Ascending aorta (tissue), 2 donors: ENCODE measurements around the gene KLHDC8B. TPM values are rescaled to one million over a fixed set of nuclear protein-coding genes. Genes with fewer than 3 reads are reported as not detected.
A peak's percentile ranks its signal among the peaks of the same experiment; 100 is the strongest.

Source experiments
- DNase-seq, 2 donors: peaks; one replicate each; pipeline ENCODE4 v3.0.0-alpha.2; 2019; ENCODE audit warnings: low spot score in 2 of 2
- H3K27ac ChIP-seq, 2 donors: fragments of 200-600 bp; sonication (generic); one replicate each; pipeline ENCODE4 v1.5.1; 2016 to 2017; ENCODE audit warnings: mild to moderate bottlenecking in 1 of 2
- H3K27me3 ChIP-seq: fragments of 200-600 bp; sonication (generic); one replicate; pipeline ENCODE4 v1.5.1; 2017
- H3K36me3 ChIP-seq, 2 donors: fragments of 200-600 bp; sonication (generic); one replicate each; pipeline ENCODE4 v1.5.1; 2016
- H3K4me1 ChIP-seq, 2 donors: fragments of 200-600 bp; sonication (generic); one replicate each; pipeline ENCODE4 v1.5.1; 2016 to 2017; ENCODE audit warnings: mild to moderate bottlenecking in 1 of 2
- H3K4me3 ChIP-seq, 2 donors: fragments of 200-600 bp; sonication (generic); one replicate each; pipeline ENCODE4 v1.5.1; 2016 to 2017; ENCODE audit warnings: mild to moderate bottlenecking in 1 of 2
- H3K9me3 ChIP-seq, 2 donors: fragments of 200-600 bp; sonication (generic); one replicate each; pipeline ENCODE4 v1.5.1; 2016
- intact Hi-C: fragments of 100-400 bp; cut with DNase I; formaldehyde crosslinking; loops from one replicate; pipeline ENCODE4 v1.15.1; 2023
- total RNA-seq: library from RNA; depleted of rRNA; stranded (reverse); fragments of >200 nt; gene quantifications from one replicate; pipeline ENCODE4 v1.1.0, GENCODE V29; 2016
- TF ChIP-seq, protein P1 (sequence below), 3 experiments: fragments of 200-600 bp in 2 of 3; fragments of 450-650 bp in 1 of 3; sonication (generic) in 2 of 3; IDR thresholded peaks; one replicate each; pipeline ENCODE4 v1.5.1; 2016 to 2019; ENCODE audit warnings: antibody characterized with exemption in 3 of 3, mild to moderate bottlenecking in 1 of 3, moderate library complexity in 1 of 3

Gene KLHDC8B
- total RNA-seq, 1 donor from 2014 or later: 57.5 TPM

DNA sequence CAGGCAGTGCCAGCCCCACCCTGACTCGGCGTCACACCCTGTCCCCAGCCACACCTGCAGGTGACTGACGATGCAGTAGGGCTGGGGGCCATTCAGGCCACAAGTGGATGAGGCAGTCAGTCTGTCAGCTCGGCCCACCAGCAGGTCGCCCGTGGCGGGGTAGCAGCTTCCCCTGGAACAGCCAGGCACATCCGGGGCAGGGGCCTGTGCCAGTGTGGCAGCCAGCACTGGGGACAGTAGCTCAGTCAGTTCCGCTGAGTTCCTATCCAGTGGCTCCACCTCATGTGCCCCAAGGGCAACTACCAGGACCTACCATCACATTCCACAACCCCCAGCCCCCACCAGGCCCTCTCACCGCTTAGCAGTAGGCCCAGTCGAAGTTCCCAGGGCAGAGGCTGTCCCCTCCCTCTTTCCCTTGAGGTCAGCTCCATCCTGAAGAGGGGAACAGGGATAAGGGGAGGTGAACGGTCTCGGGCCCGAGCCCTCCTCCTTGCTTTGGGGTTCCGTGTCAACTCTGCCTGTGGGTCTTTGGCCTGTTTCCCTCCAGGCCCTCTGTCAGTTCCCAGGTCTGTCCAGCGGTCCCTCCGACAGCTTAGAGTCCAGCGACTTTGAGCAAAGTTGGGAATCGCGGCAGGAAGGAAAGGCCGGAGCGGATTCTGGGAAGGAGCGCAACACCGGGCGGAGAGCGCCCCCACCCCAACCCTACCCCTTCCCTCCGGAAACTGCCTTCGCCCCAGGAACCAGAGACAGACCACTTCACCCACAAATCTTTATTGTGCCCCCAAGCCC is 38.8 kb upstream of the KLHDC8B start, which contains the start of gene LAMB2:
Gene LAMB2, minus strand, starts transcription at position 614 of the 789 bp plus-strand sequence. Its CDS starts 183 bp downstream, at position 431.
- TF ChIP-seq, protein P1, sequence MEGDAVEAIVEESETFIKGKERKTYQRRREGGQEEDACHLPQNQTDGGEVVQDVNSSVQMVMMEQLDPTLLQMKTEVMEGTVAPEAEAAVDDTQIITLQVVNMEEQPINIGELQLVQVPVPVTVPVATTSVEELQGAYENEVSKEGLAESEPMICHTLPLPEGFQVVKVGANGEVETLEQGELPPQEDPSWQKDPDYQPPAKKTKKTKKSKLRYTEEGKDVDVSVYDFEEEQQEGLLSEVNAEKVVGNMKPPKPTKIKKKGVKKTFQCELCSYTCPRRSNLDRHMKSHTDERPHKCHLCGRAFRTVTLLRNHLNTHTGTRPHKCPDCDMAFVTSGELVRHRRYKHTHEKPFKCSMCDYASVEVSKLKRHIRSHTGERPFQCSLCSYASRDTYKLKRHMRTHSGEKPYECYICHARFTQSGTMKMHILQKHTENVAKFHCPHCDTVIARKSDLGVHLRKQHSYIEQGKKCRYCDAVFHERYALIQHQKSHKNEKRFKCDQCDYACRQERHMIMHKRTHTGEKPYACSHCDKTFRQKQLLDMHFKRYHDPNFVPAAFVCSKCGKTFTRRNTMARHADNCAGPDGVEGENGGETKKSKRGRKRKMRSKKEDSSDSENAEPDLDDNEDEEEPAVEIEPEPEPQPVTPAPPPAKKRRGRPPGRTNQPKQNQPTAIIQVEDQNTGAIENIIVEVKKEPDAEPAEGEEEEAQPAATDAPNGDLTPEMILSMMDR (IDR thresholded peaks at IDR 0.05): peak in 2 of 3 experiments; percentile 8 to 24
- Histone ChIP-seq H3K4me3 (peak within 1 kb of the TSS; percentile 73 to 75), H3K27me3 (no peaks in the 10 kb centered on the region), H3K4me1 (peaks cover 9 to 27% of the 10 kb centered on the region in 2 donors), H3K27ac (peak within 1 kb of the TSS; percentile 88 to 94), H3K36me3 (peaks cover 24 to 29% of the 10 kb centered on the region in 2 donors), H3K9me3 (no peaks in the 10 kb centered on the region)
- intact Hi-C loops: loop anchor here (1.0 to 5.0 kb wide), 5 partner anchors 12 to 215 kb away; partner anchors contain the start of genes ARIH2, CCDC71, KLHDC8B and QRICH1
- peak in 1 of 2 donors; percentile 85 for DNase-seq

DNA sequence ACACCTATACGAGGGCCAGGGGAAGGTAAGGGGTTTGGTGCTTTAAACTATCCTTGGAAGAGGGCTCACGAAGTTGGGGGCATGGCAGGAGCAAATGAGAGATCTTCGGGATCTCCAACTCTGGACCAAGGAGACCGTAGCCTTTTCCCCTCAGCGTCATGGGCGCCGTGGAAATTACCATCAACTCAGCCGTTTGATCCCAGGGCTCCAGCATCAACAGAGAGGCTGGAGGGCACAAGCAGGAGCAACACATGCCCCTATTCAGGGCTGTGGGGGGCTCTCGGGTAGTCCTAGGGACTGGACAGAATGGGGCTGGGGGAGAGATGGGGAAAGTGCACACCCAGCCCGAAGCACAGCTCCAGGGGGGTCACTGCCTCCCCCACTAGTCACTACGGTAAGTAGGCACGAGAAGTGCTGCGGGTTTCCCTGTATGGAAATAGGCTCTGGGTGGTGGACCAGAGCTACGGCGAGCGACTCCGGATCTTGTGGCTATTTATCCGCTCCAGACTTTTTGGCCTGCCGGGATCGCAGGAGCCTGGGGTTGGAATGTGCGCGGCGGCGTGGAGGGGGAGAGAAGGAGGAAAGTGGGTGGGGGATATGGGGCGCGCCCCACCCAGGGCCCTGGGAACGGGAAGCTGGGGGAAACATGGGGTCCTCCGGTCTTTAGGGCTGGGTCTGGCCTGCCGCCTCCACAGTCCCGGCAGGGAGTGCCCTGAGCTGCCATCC is 38.0 kb upstream of the KLHDC8B start:
- intact Hi-C loops: loop anchor here (1.0 to 5.0 kb wide), 5 partner anchors 13 to 216 kb away; partner anchors contain the start of genes ARIH2, CCDC71, KLHDC8B and QRICH1

DNA sequence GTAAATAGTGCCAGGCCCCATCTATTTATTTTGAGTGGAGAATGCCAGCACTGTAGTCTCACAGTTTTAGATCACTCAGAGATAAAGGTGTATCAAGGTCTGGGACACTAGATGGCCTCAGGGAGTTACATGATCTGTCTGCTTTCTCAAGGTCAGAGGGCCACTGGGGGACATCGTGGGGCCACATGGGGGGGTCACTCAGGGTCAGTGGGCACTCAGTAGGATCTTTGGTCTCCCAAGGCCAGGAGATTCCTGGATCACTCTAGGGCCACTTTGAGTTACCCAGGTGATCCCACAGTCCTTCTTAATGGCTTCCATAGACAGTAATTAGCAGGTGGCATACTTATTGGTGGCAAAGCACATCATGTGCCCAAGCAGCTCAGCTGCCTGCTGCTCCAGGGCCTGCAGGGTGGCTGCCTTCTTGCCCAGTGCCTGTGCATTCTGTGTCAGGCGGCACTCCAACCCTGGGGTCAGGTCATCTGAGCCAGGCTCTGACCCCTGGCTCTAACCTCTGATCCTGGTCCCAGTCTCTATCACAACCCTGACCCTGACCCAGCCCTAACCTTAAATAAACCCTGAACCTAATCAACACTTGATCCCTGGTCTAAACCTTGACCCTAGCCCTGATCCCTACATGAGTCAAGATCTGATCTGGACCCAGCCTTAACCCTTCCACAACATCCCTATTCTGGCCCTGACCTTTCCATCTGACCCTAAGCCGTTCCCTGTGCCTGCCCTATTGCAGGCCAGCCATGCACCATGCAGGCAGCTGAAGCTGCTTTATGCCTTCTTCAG is 36.7 kb upstream of the KLHDC8B start:
- intact Hi-C loops: loop anchor here (5.0 kb wide), 1 partner anchor 217 kb away; the partner anchor contains the start of gene ARIH2
- H3K27me3 ChIP-seq: no peaks in the 10 kb centered on the region
- peaks cover 9 to 27% of the 10 kb centered on the region in 2 donors for H3K4me1 ChIP-seq
- DNase-seq: no peak
- TF ChIP-seq, protein P1 (IDR thresholded peaks at IDR 0.05): no peak
- peak overlapping the region in 1 of 2 donors; percentile 94 for H3K27ac ChIP-seq
- peaks cover 7 to 9% of the 10 kb centered on the region in 2 donors for H3K36me3 ChIP-seq
- H3K9me3 ChIP-seq: no peaks in the 10 kb centered on the region
- H3K4me3 ChIP-seq: peak overlapping the region; percentile 73 to 75

More for the DNA sequence above, 38.0 kb upstream of the KLHDC8B start:
- H3K27me3 ChIP-seq: no peaks in the 10 kb centered on the region
- peaks cover 19 to 22% of the 10 kb centered on the region in 2 donors for H3K36me3 ChIP-seq
- TF ChIP-seq, protein P1 (IDR thresholded peaks at IDR 0.05): no peak
- H3K9me3 ChIP-seq: no peaks in the 10 kb centered on the region
- H3K4me1 ChIP-seq: peaks cover 9 to 27% of the 10 kb centered on the region in 2 donors
- H3K27ac ChIP-seq: peak overlapping the region; percentile 88 to 94
- H3K4me3 ChIP-seq: peak overlapping the region; percentile 73 to 75
- peak; percentile 33 to 92 for DNase-seq

DNA sequence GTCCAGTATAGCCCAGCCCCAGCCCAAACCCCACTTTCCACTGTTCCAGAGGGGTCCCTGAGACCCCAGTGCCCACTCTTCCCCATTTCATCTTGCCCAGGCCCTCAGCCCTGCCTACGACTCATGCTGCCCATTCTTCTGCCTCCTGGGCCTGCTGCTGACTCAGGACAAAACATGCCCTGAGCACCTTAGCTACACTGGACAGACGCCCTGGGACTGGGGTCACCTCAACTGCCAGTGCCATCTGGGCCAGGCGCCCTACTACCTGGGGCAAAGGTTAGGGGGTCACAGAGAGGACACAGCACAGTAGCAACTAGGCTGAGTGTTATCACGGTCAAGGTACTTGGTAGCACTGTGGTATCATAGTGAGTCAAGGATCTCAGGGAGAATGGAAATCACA is 35.9 kb upstream of the KLHDC8B start:
- no peak overlapping the region for H3K27ac ChIP-seq
- H3K9me3 ChIP-seq: no peaks in the 10 kb centered on the region
- no peaks in the 10 kb centered on the region for H3K27me3 ChIP-seq
- DNase-seq: no peak
- intact Hi-C loops: no loop called here
- peaks cover 9 to 24% of the 10 kb centered on the region in 2 donors for H3K4me1 ChIP-seq
- no peak overlapping the region for H3K4me3 ChIP-seq
- TF ChIP-seq, protein P1 (IDR thresholded peaks at IDR 0.05): no peak
- H3K36me3 ChIP-seq: peaks cover 0 to 5% of the 10 kb centered on the region in 2 donors

DNA sequence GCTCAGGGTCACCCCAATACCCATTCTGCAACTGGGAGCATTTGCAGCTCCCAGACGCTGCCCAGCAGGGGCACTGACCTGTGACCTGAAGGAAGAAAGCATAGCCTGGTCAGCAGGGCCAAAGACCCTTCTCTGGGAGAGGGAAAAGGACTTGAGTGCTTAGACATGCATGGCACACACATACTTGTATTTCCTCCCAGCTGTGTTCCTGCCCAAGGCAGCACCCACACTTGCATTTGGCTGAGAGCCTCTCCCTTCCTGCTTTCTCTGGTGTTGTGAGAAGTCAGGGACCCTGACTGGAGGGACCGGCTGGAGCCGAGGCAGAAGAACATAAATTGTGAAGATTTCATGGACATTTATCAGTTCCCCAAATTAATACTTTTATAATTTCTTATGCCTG is 31.3 kb upstream of the KLHDC8B start:
- no peaks in the 10 kb centered on the region for H3K27me3 ChIP-seq
- no peak overlapping the region for H3K4me3 ChIP-seq
- no peaks in the 10 kb centered on the region for H3K36me3 ChIP-seq
- intact Hi-C loops: no loop called here
- no peak overlapping the region for H3K27ac ChIP-seq
- no peaks in the 10 kb centered on the region for H3K4me1 ChIP-seq
- TF ChIP-seq, protein P1 (IDR thresholded peaks at IDR 0.05): no peak
- DNase-seq: no peak
- H3K9me3 ChIP-seq: no peaks in the 10 kb centered on the region
